WTC11 (cell line): ENCODE data around the gene PDPK1.

Experiments
- GABPB1 ChIP-seq: sonication (generic); formaldehyde crosslinking; IDR thresholded peaks from 2 replicates; pipeline ENCODE4 v1.8.1; 2023; ENCODE audit warnings: mild to moderate bottlenecking, missing genetic modification reagents
- JUN ChIP-seq: sonication (generic); formaldehyde crosslinking; IDR thresholded peaks from 2 replicates; pipeline ENCODE4 v1.8.0; 2023; ENCODE audit warnings: mild to moderate bottlenecking, missing genetic modification reagents
- TEAD4 ChIP-seq: sonication (generic); formaldehyde crosslinking; IDR thresholded peaks from 2 replicates; pipeline ENCODE4 v1.8.0; 2022; ENCODE audit warnings: mild to moderate bottlenecking, missing genetic modification reagents
- TF ChIP-seq, protein P1 (sequence below): fragments of 200-600 bp; IDR thresholded peaks from 2 replicates; pipeline ENCODE4 v1.8.0; 2022; ENCODE audit warnings: antibody characterized with exemption
- TF ChIP-seq, protein P2 (sequence below): sonication (generic); formaldehyde crosslinking; IDR thresholded peaks from 2 replicates; pipeline ENCODE4 v1.8.0; 2023; ENCODE audit warnings: missing genetic modification reagents
- TF ChIP-seq, protein P3 (sequence below): sonication (generic); formaldehyde crosslinking; IDR thresholded peaks from 2 replicates; pipeline ENCODE4 v1.8.0; 2022; ENCODE audit warnings: missing genetic modification reagents
- TF ChIP-seq, protein P4 (sequence below): sonication (generic); formaldehyde crosslinking; IDR thresholded peaks from 2 replicates; pipeline ENCODE4 v1.8.0; 2022; ENCODE audit warnings: mild to moderate bottlenecking, missing genetic modification reagents

GRCh38 chr16:2532494-2533141 lies 5.2 kb upstream of the PDPK1 start:
- TF ChIP-seq, protein P1, sequence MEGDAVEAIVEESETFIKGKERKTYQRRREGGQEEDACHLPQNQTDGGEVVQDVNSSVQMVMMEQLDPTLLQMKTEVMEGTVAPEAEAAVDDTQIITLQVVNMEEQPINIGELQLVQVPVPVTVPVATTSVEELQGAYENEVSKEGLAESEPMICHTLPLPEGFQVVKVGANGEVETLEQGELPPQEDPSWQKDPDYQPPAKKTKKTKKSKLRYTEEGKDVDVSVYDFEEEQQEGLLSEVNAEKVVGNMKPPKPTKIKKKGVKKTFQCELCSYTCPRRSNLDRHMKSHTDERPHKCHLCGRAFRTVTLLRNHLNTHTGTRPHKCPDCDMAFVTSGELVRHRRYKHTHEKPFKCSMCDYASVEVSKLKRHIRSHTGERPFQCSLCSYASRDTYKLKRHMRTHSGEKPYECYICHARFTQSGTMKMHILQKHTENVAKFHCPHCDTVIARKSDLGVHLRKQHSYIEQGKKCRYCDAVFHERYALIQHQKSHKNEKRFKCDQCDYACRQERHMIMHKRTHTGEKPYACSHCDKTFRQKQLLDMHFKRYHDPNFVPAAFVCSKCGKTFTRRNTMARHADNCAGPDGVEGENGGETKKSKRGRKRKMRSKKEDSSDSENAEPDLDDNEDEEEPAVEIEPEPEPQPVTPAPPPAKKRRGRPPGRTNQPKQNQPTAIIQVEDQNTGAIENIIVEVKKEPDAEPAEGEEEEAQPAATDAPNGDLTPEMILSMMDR: no peak
- TF ChIP-seq, protein P2, sequence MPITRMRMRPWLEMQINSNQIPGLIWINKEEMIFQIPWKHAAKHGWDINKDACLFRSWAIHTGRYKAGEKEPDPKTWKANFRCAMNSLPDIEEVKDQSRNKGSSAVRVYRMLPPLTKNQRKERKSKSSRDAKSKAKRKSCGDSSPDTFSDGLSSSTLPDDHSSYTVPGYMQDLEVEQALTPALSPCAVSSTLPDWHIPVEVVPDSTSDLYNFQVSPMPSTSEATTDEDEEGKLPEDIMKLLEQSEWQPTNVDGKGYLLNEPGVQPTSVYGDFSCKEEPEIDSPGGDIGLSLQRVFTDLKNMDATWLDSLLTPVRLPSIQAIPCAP: no peak
- no peak for TF ChIP-seq GABPB1
- TF ChIP-seq, protein P3, sequence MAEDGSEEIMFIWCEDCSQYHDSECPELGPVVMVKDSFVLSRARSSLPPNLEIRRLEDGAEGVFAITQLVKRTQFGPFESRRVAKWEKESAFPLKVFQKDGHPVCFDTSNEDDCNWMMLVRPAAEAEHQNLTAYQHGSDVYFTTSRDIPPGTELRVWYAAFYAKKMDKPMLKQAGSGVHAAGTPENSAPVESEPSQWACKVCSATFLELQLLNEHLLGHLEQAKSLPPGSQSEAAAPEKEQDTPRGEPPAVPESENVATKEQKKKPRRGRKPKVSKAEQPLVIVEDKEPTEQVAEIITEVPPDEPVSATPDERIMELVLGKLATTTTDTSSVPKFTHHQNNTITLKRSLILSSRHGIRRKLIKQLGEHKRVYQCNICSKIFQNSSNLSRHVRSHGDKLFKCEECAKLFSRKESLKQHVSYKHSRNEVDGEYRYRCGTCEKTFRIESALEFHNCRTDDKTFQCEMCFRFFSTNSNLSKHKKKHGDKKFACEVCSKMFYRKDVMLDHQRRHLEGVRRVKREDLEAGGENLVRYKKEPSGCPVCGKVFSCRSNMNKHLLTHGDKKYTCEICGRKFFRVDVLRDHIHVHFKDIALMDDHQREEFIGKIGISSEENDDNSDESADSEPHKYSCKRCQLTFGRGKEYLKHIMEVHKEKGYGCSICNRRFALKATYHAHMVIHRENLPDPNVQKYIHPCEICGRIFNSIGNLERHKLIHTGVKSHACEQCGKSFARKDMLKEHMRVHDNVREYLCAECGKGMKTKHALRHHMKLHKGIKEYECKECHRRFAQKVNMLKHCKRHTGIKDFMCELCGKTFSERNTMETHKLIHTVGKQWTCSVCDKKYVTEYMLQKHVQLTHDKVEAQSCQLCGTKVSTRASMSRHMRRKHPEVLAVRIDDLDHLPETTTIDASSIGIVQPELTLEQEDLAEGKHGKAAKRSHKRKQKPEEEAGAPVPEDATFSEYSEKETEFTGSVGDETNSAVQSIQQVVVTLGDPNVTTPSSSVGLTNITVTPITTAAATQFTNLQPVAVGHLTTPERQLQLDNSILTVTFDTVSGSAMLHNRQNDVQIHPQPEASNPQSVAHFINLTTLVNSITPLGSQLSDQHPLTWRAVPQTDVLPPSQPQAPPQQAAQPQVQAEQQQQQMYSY (CRISPR knock-in tag): no peak
- TF ChIP-seq, protein P4, sequence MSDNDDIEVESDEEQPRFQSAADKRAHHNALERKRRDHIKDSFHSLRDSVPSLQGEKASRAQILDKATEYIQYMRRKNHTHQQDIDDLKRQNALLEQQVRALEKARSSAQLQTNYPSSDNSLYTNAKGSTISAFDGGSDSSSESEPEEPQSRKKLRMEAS (CRISPR knock-in tag): no peak
- no peak for TF ChIP-seq JUN
- TF ChIP-seq TEAD4: no peak
